H1 (cell line): ENCODE results near the gene KCNQ1OT1. TPM values are rescaled to one million over a fixed set of nuclear protein-coding genes. Genes with fewer than 3 reads are reported as not detected.

ENCODE experiments used
- ASH2L ChIP-seq: fragments of 200-600, 300-600 bp; sonication (generic); IDR thresholded peaks from one replicate; pipeline ENCODE4 v1.7.1; 2017; ENCODE audit warnings: low read length
- BRCA1 ChIP-seq: IDR thresholded peaks from 2 replicates; pipeline ENCODE4 v1.6.1; 2012; ENCODE audit warnings: low read depth, low read length, improper control_type of control experiment
- CHD2 ChIP-seq: IDR thresholded peaks from 2 replicates; pipeline ENCODE4 v1.6.1; 2012; ENCODE audit warnings: low read length, improper control_type of control experiment
- CREB1 ChIP-seq: IDR thresholded peaks from 2 replicates; pipeline ENCODE4 v1.6.1; 2012; ENCODE audit warnings: inconsistent platforms
- CTBP2 ChIP-seq: IDR thresholded peaks from 2 replicates; pipeline ENCODE4 v1.7.0; 2011; ENCODE audit warnings: borderline replicate concordance, mild to moderate bottlenecking, moderate library complexity, mixed read lengths, low read length; ENCODE audit not compliant: insufficient read depth, insufficient read length
- EZH2 ChIP-seq: fragments of 200-600 bp; sonication (generic); IDR thresholded peaks from 2 replicates; pipeline ENCODE4 v1.7.1; 2012; ENCODE audit warnings: low read depth, mild to moderate bottlenecking, moderate library complexity, low read length, inconsistent platforms; ENCODE audit not compliant: severe bottlenecking
- FOSL1 ChIP-seq: IDR thresholded peaks from 2 replicates; pipeline ENCODE4 v1.6.1; 2011; ENCODE audit warnings: mild to moderate bottlenecking, low read depth, low read length, moderate library complexity; ENCODE audit not compliant: insufficient read depth
- HDAC2 ChIP-seq, 2 experiments: fragments of 300-600 bp in 1 of 2; sonication (generic) in 1 of 2; IDR thresholded peaks; 2 replicates each; pipeline ENCODE4 v1.6.1; 2011 to 2012; ENCODE audit warnings: low read depth in 2 of 2, low read length in 2 of 2, mild to moderate bottlenecking in 2 of 2, moderate library complexity in 2 of 2, borderline replicate concordance in 1 of 2, inconsistent platforms in 1 of 2
- HDAC6 ChIP-seq: IDR thresholded peaks from one replicate; pipeline ENCODE4 v1.7.1; 2012; ENCODE audit warnings: low read depth, mild to moderate bottlenecking, inconsistent platforms, low read length, moderate library complexity
- JUN ChIP-seq: IDR thresholded peaks from 2 replicates; pipeline ENCODE4 v1.6.1; 2011; ENCODE audit warnings: low read depth, mild to moderate bottlenecking, improper control_type of control experiment, low read length
- JUND ChIP-seq: IDR thresholded peaks from 2 replicates; pipeline ENCODE4 v1.6.1; 2011; ENCODE audit warnings: mild to moderate bottlenecking, improper control_type of control experiment, low read length
- KDM1A ChIP-seq: fragments of 200-600, 300-600 bp; sonication (generic); IDR thresholded peaks from 2 replicates; pipeline ENCODE4 v1.7.1; 2016; ENCODE audit warnings: mild to moderate bottlenecking, low read length, borderline replicate concordance
- MAFK ChIP-seq: IDR thresholded peaks from 2 replicates; pipeline ENCODE4 v1.6.1; 2012; ENCODE audit warnings: low read depth, mild to moderate bottlenecking, improper control_type of control experiment, low read length
- NANOG ChIP-seq: IDR thresholded peaks from 2 replicates; pipeline ENCODE4 v1.6.1; 2011; ENCODE audit warnings: low read length, low read depth, mild to moderate bottlenecking, inconsistent platforms; ENCODE audit not compliant: insufficient read depth, poor library complexity, severe bottlenecking
- POLR2A ChIP-seq, 2 experiments: IDR thresholded peaks; 1 replicate in 1 of 2; 2 replicates in 1 of 2; pipeline ENCODE4 v1.6.1; 2011; ENCODE audit warnings: low read depth in 2 of 2, low read length in 2 of 2, mild to moderate bottlenecking in 2 of 2; ENCODE audit errors: control extremely low read depth in 1 of 2
- POU5F1 ChIP-seq: IDR thresholded peaks from 2 replicates; pipeline ENCODE4 v1.6.1; 2011; ENCODE audit warnings: low read depth, mild to moderate bottlenecking, low read length, moderate library complexity
- SAP30 ChIP-seq: fragments of 300-600 bp; sonication (generic); IDR thresholded peaks from 2 replicates; pipeline ENCODE4 v1.7.1; 2012; ENCODE audit warnings: low read length, moderate library complexity, mild to moderate bottlenecking, inconsistent platforms; ENCODE audit not compliant: insufficient read depth, insufficient replicate concordance
- SIRT6 ChIP-seq: IDR thresholded peaks from one replicate; pipeline ENCODE4 v1.7.1; 2012; ENCODE audit warnings: low read length, inconsistent platforms
- SIX5 ChIP-seq: IDR thresholded peaks from 2 replicates; pipeline ENCODE4 v1.6.1; 2011; ENCODE audit warnings: mild to moderate bottlenecking, low read depth, low read length
- polyA plus RNA-seq, 7 experiments: library from polyadenylated mRNA; depleted of rRNA in 3 of 7; stranded (reverse) in 5 of 7; unstranded in 2 of 7; fragments of >200 nt in 5 of 7; fragments of 200-250 nt in 2 of 7; gene quantifications; 1 replicate in 5 of 7; 2 replicates in 1 of 7; 4 replicates in 1 of 7; pipeline versions ENCODE4 v1.2.1 to v1.2.3, GENCODE V29; 2011 to 2013; ENCODE audit warnings: missing spikeins in 2 of 7, mixed read lengths in 2 of 7
- total RNA-seq: library from RNA; stranded (reverse); fragmentation: NEBNext Ultra II Directional; extraction: Animal tissue kit (Norgen Biotek cat#: 25700); gene quantifications from 2 replicates; pipeline ENCODE4 v1.2.1, GENCODE V29; 2021
- TF ChIP-seq, protein P1 (sequence below): IDR thresholded peaks from 2 replicates; pipeline ENCODE4 v1.6.1; 2011; ENCODE audit warnings: low read depth, mild to moderate bottlenecking, low read length; ENCODE audit not compliant: insufficient read depth

KCNQ1OT1 gene
- total and polyA plus RNA-seq, 2 of the 8 experiments (the other 6 are each of a cell fraction or from before 2014, with no cell fraction given) = 0.21 to 1.2 TPM

DNA sequence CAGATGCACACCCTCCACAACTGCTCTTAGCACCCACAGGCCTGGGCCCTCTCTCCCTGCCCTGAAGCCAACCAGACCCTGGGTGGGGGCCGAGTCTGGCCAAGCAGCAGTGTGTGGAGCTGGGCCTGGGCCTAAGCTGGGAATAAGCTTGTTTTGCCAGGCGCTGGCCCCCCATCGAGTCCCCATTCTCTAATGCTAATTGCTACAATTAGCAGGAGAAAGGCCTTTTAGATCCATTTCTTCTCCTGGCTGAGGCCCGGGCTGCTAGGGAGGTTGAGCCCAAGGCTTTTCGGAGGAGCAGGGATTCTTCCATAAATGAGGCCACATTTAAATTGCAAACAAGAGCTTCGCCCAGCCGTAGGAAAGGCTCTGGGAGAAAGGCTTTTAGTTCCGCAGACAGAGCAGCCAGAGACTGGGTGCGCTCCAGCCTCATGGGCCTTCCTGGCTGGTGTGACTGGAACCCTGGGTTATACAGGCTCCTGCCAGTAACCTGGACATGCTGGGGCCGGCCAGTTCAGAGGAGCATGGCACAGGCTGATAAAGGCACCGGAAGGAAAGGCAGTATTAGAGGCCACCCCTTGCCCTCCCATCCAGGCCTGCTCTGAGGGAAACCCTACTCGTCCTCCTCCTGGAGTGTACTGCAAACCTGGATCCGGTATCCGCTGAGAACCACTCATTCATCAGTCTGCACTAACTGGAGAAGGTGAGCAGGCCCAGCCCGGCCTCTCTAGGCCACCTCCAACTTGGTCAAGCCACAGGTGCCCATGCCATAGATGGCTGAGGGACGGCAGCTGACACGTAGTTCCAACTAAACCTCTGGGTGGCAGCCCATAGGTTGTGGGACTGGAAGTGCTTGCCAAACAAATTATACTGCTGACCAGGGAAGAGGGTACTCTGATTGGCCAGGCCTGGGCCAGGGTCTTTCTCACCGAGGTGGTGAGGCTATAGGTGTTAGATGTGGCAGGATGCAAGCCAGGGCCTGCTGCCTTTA is 6.2 kb downstream of the KCNQ1OT1 start (continued):
- TF ChIP-seq FOSL1 = no peak
- TF ChIP-seq, protein P1, sequence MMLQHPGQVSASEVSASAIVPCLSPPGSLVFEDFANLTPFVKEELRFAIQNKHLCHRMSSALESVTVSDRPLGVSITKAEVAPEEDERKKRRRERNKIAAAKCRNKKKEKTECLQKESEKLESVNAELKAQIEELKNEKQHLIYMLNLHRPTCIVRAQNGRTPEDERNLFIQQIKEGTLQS = no peak
- TF ChIP-seq SAP30 = peak; percentile 42
- no peak for TF ChIP-seq HDAC2 (IDR thresholded peaks at IDR 0.05; ENCODE audit: borderline replicate concordance in 1 of 2, low read depth in 2 of 2, low read length in 2 of 2)
- TF ChIP-seq BRCA1 = no peak
- TF ChIP-seq SIRT6 = no peak
- no peak for TF ChIP-seq JUND
- TF ChIP-seq NANOG = peak; percentile 97
- TF ChIP-seq SIX5 = no peak
- TF ChIP-seq CHD2 = no peak
- no peak for TF ChIP-seq CREB1
- TF ChIP-seq MAFK = no peak
- no peak for TF ChIP-seq KDM1A
- TF ChIP-seq HDAC6 = no peak
- peak; percentile 52 for TF ChIP-seq ASH2L
- TF ChIP-seq POLR2A (IDR thresholded peaks at IDR 0.05; ENCODE audit: control extremely low read depth in 1 of 2, low read depth in 2 of 2, low read length in 2 of 2) = peak in 1 of 2 experiments; percentile 57; a peak in 1 of 3 replicates
- no peak for TF ChIP-seq CTBP2
- no peak for TF ChIP-seq EZH2
- TF ChIP-seq POU5F1 = peak; percentile 76; the same call in 1 of the 2 replicates
- TF ChIP-seq JUN = no peak
